ENCODE results near the gene ANKRD13D.

- TF ChIP-seq, protein P1, sequence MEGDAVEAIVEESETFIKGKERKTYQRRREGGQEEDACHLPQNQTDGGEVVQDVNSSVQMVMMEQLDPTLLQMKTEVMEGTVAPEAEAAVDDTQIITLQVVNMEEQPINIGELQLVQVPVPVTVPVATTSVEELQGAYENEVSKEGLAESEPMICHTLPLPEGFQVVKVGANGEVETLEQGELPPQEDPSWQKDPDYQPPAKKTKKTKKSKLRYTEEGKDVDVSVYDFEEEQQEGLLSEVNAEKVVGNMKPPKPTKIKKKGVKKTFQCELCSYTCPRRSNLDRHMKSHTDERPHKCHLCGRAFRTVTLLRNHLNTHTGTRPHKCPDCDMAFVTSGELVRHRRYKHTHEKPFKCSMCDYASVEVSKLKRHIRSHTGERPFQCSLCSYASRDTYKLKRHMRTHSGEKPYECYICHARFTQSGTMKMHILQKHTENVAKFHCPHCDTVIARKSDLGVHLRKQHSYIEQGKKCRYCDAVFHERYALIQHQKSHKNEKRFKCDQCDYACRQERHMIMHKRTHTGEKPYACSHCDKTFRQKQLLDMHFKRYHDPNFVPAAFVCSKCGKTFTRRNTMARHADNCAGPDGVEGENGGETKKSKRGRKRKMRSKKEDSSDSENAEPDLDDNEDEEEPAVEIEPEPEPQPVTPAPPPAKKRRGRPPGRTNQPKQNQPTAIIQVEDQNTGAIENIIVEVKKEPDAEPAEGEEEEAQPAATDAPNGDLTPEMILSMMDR (IDR thresholded peaks at IDR 0.05; ENCODE audit: poor library complexity, severe bottlenecking): no peak
- TF ChIP-seq MXI1 (conservative IDR thresholded peaks at IDR 0.05; ENCODE audit: poor library complexity, severe bottlenecking): no peak
- TF ChIP-seq EP300 (conservative IDR thresholded peaks at IDR 0.05; ENCODE audit: poor library complexity, severe bottlenecking): no peak
Observed at GRCh38 chr11:67306769-67307544, 17.9 kb downstream of the ANKRD13D start.

Measured in neural cell (in vitro differentiated cells).